GM12878 (cell line): ENCODE results near the gene SP6. TPM values are rescaled to one million over a fixed set of nuclear protein-coding genes. Genes with fewer than 3 reads are reported as not detected.

Source experiments
- ATAC-seq: fragments of 200-7000 bp; cut with Tn5 transposase; 3 replicates; pipeline ENCODE4 v1.9.1; 2020; ENCODE audit warnings: mild to moderate bottlenecking, moderate library complexity
- BruUV-seq: library from RNA; stranded (reverse); fragments of 400-500 nt; replicated peaks from 2 replicates; lab custom pipeline; 2021; lab: Mats Ljungman, UMichigan
- CTCF ChIA-PET: fragments of 300-600 bp; sonication (Branson Sonifier 250); formaldehyde crosslinking; extraction: SDS; loops from one replicate; lab custom pipeline; 2021; ENCODE audit warnings: inconsistent platforms; lab: Yijun Ruan, JAX
- POLR2A ChIA-PET: fragments of 350-600 bp; formaldehyde crosslinking; extraction: SDS; loops from one replicate; lab custom pipeline; 2021; ENCODE audit warnings: inconsistent platforms; lab: Charles Lee
- RAD21 ChIA-PET: fragments of 300-600 bp; sonication (Branson Sonifier 250); formaldehyde crosslinking; loops from one replicate; lab custom pipeline; 2023; ENCODE audit warnings: antibody characterized with exemption; ENCODE audit not compliant: unreplicated experiment; lab: Charles Lee
- SMC1A ChIA-PET: fragments of 300-600 bp; sonication (Branson Sonifier 250); formaldehyde crosslinking; loops from one replicate; lab custom pipeline; 2023; ENCODE audit not compliant: unreplicated experiment, uncharacterized antibody; lab: Charles Lee
- DNase-seq: peaks from one replicate; pipeline ENCODE4 v3.0.0-alpha.2; 2011; ENCODE audit warnings: low read depth, low spot score
- FAIRE-seq: peaks from 3 replicates; lab custom pipeline; 2011; peaks lifted over from hg19 to GRCh38; lab: Jason Lieb, UNC
- H2AFZ ChIP-seq: 2 replicates; pipeline ENCODE4 v1.6.0; 2011; ENCODE audit warnings: low read depth, low read length, control low read depth; ENCODE audit not compliant: control insufficient read depth
- H3K27ac ChIP-seq: 2 replicates; pipeline ENCODE4 v1.5.1; 2011; ENCODE audit warnings: control low read depth; ENCODE audit not compliant: control insufficient read depth, insufficient read depth
- H3K27me3 ChIP-seq, 2 experiments: replicated peaks in 1 of 2; 2 replicates each; pipeline versions ENCODE4 v1.6.0 to v1.6.1; 2011; ENCODE audit warnings: low read length in 1 of 2; ENCODE audit not compliant: control insufficient read depth in 2 of 2, insufficient read depth in 2 of 2
- H3K36me3 ChIP-seq, 2 experiments: 2 replicates each; pipeline ENCODE4 v1.5.1; 2011; ENCODE audit warnings: low read length in 1 of 2; ENCODE audit not compliant: control insufficient read depth in 2 of 2, insufficient read depth in 2 of 2
- H3K4me1 ChIP-seq: 2 replicates; pipeline ENCODE4 v1.6.1; 2011; ENCODE audit warnings: mild to moderate bottlenecking, low read length, moderate library complexity, mixed read lengths; ENCODE audit not compliant: control insufficient read depth, insufficient read depth
- H3K4me2 ChIP-seq: 2 replicates; pipeline ENCODE4 v1.6.0; 2011; ENCODE audit warnings: control low read depth; ENCODE audit not compliant: control insufficient read depth, insufficient read depth
- H3K4me3 ChIP-seq: fragments of 200-600 bp; sonication (generic); 2 replicates; pipeline ENCODE4 v1.5.1; 2016
- H3K79me2 ChIP-seq: 2 replicates; pipeline ENCODE4 v1.6.0; 2011; ENCODE audit warnings: low read length; ENCODE audit not compliant: control insufficient read depth, insufficient read depth
- H3K9ac ChIP-seq: 2 replicates; pipeline ENCODE4 v1.8.0; 2011; ENCODE audit warnings: low read length, control low read depth, mixed read lengths; ENCODE audit not compliant: control insufficient read depth, insufficient read depth
- H3K9me3 ChIP-seq: replicated peaks from 3 replicates; pipeline ENCODE4 v1.5.1; 2011; ENCODE audit warnings: mild to moderate bottlenecking, low read length; ENCODE audit not compliant: control insufficient read depth, insufficient read depth
- H4K20me1 ChIP-seq: 2 replicates; pipeline ENCODE4 v1.6.0; 2011; ENCODE audit not compliant: control insufficient read depth, insufficient read depth
- BRCA1 ChIP-seq: IDR thresholded peaks from 2 replicates; pipeline ENCODE4 v1.6.1; 2011; ENCODE audit warnings: low read depth, low read length, improper control_type of control experiment
- EGR1 ChIP-seq, 2 experiments: IDR thresholded peaks; 1 replicate in 1 of 2; 2 replicates in 1 of 2; pipeline ENCODE4 v1.6.1; 2011 to 2012; ENCODE audit warnings: low read depth in 2 of 2, low read length in 2 of 2, borderline replicate concordance in 1 of 2, mild to moderate bottlenecking in 1 of 2, moderate library complexity in 1 of 2
- HCFC1 ChIP-seq: fragments of 150-350 bp; IDR thresholded peaks from 2 replicates; pipeline ENCODE4 v1.6.1; 2014; ENCODE audit warnings: low read length
- MXI1 ChIP-seq: fragments of 150-350 bp; IDR thresholded peaks from 2 replicates; pipeline ENCODE4 v1.6.1; 2011; ENCODE audit warnings: low read depth, mild to moderate bottlenecking, inconsistent platforms, low read length, improper control_type of control experiment
- NFXL1 ChIP-seq: fragments of 450-650 bp; IDR thresholded peaks from 2 replicates; pipeline ENCODE4 v1.6.1; 2017; ENCODE audit warnings: antibody characterized with exemption, mild to moderate bottlenecking, borderline replicate concordance
- NR2C1 ChIP-seq: fragments of 450-650 bp; IDR thresholded peaks from 2 replicates; pipeline ENCODE4 v1.6.1; 2017; ENCODE audit warnings: antibody characterized with exemption, mild to moderate bottlenecking, moderate library complexity
- RFX5 ChIP-seq: IDR thresholded peaks from 2 replicates; pipeline ENCODE4 v1.6.1; 2011; ENCODE audit warnings: low read depth, low read length, improper control_type of control experiment
- SREBF2 ChIP-seq: IDR thresholded peaks from 2 replicates; pipeline ENCODE4 v1.6.1; 2012; ENCODE audit warnings: mild to moderate bottlenecking, low read length
- TCF7 ChIP-seq: IDR thresholded peaks from 2 replicates; pipeline ENCODE4 v1.6.1; 2014; ENCODE audit warnings: antibody characterized with exemption, borderline replicate concordance
- WGBS: methylation state at CpG from one replicate; pipeline ENCODE4 v1.1.6; 2016; ENCODE audit warnings: low lambda C conversion rate; ENCODE audit not compliant: insufficient replicate concordance, insufficient coverage; ENCODE audit errors: missing lambda C conversion rate; 5-methylcytosine and 5-hydroxymethylcytosine counted together
- in situ Hi-C: fragments of 300-500 bp; cut with MboI; formaldehyde crosslinking; loops from 9 replicates; pipeline ENCODE4 v1.14.3; 2018; ENCODE audit warnings: mixed read lengths
- intact Hi-C: fragments of 100-400 bp; cut with micrococcal nuclease; formaldehyde crosslinking; loops from one replicate; pipeline ENCODE4 v1.14.2; 2022; ENCODE audit not compliant: unreplicated experiment
- polyA plus RNA-seq, 11 experiments: library from polyadenylated mRNA; depleted of rRNA in 4 of 11; unstranded in 6 of 11; stranded (reverse) in 5 of 11; fragments of >200 nt; fragmentation: Nextera tagmentation in 4 of 11; fragmentation: Illumina TruSeq in 1 of 11; extraction: Ambion mirVana in 4 of 11; extraction: Trizol in 1 of 11; gene quantifications; 1 replicate in 1 of 11; 2 replicates in 10 of 11; pipeline versions ENCODE4 v1.2.1 to v1.2.3, GENCODE V29; 2011 to 2016; ENCODE audit warnings: inconsistent platforms in 2 of 11, missing spikeins in 2 of 11, low read depth in 1 of 11
- total RNA-seq, 4 experiments: library from RNA; depleted of rRNA in 3 of 4; stranded (reverse); fragments of >200 nt in 3 of 4; fragmentation: Illumina TruSeq in 1 of 4; extraction: Trizol in 1 of 4; gene quantifications; 2 replicates each; pipeline versions ENCODE4 v1.2.1 to v1.2.3, GENCODE V29; 2013 to 2021
- TF ChIP-seq, protein P1 (sequence below): IDR thresholded peaks from 2 replicates; pipeline ENCODE4 v1.6.1; 2012; ENCODE audit warnings: mild to moderate bottlenecking, low read depth, low read length
- TF ChIP-seq, protein P2 (sequence below): fragments of 450-650 bp; IDR thresholded peaks from 2 replicates; pipeline ENCODE4 v1.6.1; 2017; ENCODE audit warnings: mild to moderate bottlenecking, low read depth, inconsistent platforms; ENCODE audit not compliant: poor library complexity, severe bottlenecking
- TF ChIP-seq, protein P3 (sequence below): IDR thresholded peaks from 2 replicates; pipeline ENCODE4 v1.6.1; 2011; ENCODE audit warnings: low read depth, mild to moderate bottlenecking, low read length, moderate library complexity, borderline replicate concordance; ENCODE audit errors: extremely low read depth
- TF ChIP-seq, protein P4 (sequence below): fragments of 450-650 bp; IDR thresholded peaks from 2 replicates; pipeline ENCODE4 v1.6.1; 2016; ENCODE audit warnings: mild to moderate bottlenecking

SP6 gene
- total and polyA plus RNA-seq, 10 of the 15 experiments (the other 5 are each of a cell fraction or from before 2014, with no cell fraction given) = 0.05 to 0.15 (median 0.06) TPM; not detected in 7

DNA sequence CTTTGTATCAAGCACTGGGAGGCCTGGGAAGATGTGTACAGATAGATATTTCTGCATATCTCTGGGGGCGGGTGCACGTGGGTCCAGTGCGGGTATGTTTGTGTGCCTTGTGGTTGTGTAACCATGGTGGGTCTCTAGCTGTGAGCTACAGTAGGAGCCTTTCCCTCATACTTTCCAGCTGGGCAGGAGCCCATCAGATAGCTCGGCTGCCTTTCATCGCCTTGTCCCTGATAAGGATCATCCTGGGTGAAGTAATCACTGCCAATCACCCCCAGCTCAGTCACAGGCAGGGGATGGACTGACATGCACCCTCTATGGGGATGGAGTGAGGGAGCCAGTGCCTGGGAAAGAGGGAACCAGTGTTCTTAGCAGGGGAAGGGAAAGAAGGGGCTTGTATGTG is 6.7 kb downstream of the SP6 start:
- Histone ChIP-seq H3K27ac (no peak overlapping the region), H3K4me2 (no peak overlapping the region), H4K20me1 (no peaks in the 10 kb centered on the region), H3K4me1 (peaks cover 22% of the 10 kb centered on the region), H3K9me3 (no peaks in the 10 kb centered on the region), H2AFZ (no peak overlapping the region), H3K4me3 (no peak overlapping the region), H3K79me2 (no peaks in the 10 kb centered on the region), H3K36me3 (no peaks in the 10 kb centered on the region), H3K27me3 (peaks cover 6 to 9% of the 10 kb centered on the region in 2 experiments), H3K9ac (no peak overlapping the region)
- CTCF ChIA-PET = interaction anchor here (0.7 to 12.4 kb wide), 8 partner anchors 20 to 174 kb away, joined by 3 to 502 read pairs (median 24); partner anchors contain the start of genes CDK5RAP3 and SP2
- RAD21 ChIA-PET = interaction anchor here (0.6 to 7.7 kb wide), 4 partner anchors 10 to 174 kb away, joined by 3 to 206 read pairs (median 6); no protein-coding TSS in a partner anchor
- intact Hi-C loops (no loop called here), in situ Hi-C loops (loop anchor here (5.0 to 10.0 kb wide), 3 partner anchors 48 to 781 kb away; partner anchors contain the start of gene HOXB9)
- POLR2A ChIA-PET = interaction anchor here (0.5 to 1.3 kb wide), 4 partner anchors 51 to 175 kb away, joined by 3 to 4 read pairs (median 4); partner anchors contain the start of gene SP2
- BruUV-seq = no TSS peak
- TF ChIP-seq NFXL1 = no peak
- TF ChIP-seq EGR1 (IDR thresholded peaks at IDR 0.05; ENCODE audit: borderline replicate concordance in 1 of 2, low read depth in 2 of 2, low read length in 2 of 2) = no peak
- TF ChIP-seq NR2C1 = no peak
- TF ChIP-seq, protein P1, sequence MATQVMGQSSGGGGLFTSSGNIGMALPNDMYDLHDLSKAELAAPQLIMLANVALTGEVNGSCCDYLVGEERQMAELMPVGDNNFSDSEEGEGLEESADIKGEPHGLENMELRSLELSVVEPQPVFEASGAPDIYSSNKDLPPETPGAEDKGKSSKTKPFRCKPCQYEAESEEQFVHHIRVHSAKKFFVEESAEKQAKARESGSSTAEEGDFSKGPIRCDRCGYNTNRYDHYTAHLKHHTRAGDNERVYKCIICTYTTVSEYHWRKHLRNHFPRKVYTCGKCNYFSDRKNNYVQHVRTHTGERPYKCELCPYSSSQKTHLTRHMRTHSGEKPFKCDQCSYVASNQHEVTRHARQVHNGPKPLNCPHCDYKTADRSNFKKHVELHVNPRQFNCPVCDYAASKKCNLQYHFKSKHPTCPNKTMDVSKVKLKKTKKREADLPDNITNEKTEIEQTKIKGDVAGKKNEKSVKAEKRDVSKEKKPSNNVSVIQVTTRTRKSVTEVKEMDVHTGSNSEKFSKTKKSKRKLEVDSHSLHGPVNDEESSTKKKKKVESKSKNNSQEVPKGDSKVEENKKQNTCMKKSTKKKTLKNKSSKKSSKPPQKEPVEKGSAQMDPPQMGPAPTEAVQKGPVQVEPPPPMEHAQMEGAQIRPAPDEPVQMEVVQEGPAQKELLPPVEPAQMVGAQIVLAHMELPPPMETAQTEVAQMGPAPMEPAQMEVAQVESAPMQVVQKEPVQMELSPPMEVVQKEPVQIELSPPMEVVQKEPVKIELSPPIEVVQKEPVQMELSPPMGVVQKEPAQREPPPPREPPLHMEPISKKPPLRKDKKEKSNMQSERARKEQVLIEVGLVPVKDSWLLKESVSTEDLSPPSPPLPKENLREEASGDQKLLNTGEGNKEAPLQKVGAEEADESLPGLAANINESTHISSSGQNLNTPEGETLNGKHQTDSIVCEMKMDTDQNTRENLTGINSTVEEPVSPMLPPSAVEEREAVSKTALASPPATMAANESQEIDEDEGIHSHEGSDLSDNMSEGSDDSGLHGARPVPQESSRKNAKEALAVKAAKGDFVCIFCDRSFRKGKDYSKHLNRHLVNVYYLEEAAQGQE = no peak
- no peak for TF ChIP-seq SREBF2
- TF ChIP-seq, protein P2, sequence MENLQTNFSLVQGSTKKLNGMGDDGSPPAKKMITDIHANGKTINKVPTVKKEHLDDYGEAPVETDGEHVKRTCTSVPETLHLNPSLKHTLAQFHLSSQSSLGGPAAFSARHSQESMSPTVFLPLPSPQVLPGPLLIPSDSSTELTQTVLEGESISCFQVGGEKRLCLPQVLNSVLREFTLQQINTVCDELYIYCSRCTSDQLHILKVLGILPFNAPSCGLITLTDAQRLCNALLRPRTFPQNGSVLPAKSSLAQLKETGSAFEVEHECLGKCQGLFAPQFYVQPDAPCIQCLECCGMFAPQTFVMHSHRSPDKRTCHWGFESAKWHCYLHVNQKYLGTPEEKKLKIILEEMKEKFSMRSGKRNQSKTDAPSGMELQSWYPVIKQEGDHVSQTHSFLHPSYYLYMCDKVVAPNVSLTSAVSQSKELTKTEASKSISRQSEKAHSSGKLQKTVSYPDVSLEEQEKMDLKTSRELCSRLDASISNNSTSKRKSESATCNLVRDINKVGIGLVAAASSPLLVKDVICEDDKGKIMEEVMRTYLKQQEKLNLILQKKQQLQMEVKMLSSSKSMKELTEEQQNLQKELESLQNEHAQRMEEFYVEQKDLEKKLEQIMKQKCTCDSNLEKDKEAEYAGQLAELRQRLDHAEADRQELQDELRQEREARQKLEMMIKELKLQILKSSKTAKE = no peak
- no peak for TF ChIP-seq RFX5
- TF ChIP-seq, protein P3, sequence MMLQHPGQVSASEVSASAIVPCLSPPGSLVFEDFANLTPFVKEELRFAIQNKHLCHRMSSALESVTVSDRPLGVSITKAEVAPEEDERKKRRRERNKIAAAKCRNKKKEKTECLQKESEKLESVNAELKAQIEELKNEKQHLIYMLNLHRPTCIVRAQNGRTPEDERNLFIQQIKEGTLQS = no peak
- no peak for TF ChIP-seq MXI1
- no peak for TF ChIP-seq BRCA1
- no peak for TF ChIP-seq TCF7
- TF ChIP-seq, protein P4, sequence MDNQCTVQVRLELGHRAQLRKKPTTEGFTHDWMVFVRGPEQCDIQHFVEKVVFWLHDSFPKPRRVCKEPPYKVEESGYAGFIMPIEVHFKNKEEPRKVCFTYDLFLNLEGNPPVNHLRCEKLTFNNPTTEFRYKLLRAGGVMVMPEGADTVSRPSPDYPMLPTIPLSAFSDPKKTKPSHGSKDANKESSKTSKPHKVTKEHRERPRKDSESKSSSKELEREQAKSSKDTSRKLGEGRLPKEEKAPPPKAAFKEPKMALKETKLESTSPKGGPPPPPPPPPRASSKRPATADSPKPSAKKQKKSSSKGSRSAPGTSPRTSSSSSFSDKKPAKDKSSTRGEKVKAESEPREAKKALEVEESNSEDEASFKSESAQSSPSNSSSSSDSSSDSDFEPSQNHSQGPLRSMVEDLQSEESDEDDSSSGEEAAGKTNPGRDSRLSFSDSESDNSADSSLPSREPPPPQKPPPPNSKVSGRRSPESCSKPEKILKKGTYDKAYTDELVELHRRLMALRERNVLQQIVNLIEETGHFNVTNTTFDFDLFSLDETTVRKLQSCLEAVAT = no peak
- TF ChIP-seq HCFC1 = no peak
- no peak for DNase-seq
- SMC1A ChIA-PET = interaction anchor here (1.0 to 13.1 kb wide), 6 partner anchors 45 to 174 kb away, joined by 3 to 231 read pairs (median 4); partner anchors contain the start of genes CDK5RAP3, PNPO and SP2
- no peak for ATAC-seq
- no peak for FAIRE-seq
- 47% methylated on average over 5 of the region's 5 CpGs for WGBS
